AG10803 (cell line): ENCODE measurements around the gene VGLL4.
"Not testable (repeated sequence)": the region's sequence is repeated elsewhere in the genome, so short reads cannot be mapped to it uniquely, and the experiment has no call there.

ENCODE experiments used
- DNase-seq: peaks from one replicate; pipeline ENCODE4 v3.0.0; 2010; ENCODE audit warnings: low read depth
- H3K4me3 ChIP-seq: 2 replicates; pipeline ENCODE4 v1.5.1; 2011; ENCODE audit warnings: mild to moderate bottlenecking, low read length, control low read depth
- CTCF ChIP-seq: conservative IDR thresholded peaks from 2 replicates; pipeline ENCODE4 v1.5.1; 2011; ENCODE audit warnings: mild to moderate bottlenecking, low read length, control low read depth, inconsistent platforms

Gene VGLL4

DNA sequence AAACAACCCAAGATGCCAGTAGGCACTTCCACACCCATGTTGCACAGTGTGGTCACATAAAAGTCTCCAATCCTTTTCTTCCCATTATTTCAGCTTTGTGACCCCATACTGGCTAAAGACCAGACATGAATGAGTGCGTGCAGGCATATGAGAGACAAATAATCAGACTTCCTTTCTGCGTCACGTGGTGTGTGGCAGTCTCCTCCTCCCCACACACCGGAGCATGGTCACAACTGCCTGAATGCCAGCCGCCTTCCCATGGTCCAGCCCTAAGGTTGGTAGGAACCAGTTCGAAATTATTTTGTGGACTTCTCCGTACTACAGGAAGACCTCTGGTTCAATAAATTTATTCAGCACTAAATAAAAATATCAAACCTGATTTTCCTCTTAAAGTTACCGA, 65.5 kb downstream of the VGLL4 start:
- DNase-seq, result no peak
- no peak overlapping the region for H3K4me3 ChIP-seq
- no peak for TF ChIP-seq CTCF

DNA sequence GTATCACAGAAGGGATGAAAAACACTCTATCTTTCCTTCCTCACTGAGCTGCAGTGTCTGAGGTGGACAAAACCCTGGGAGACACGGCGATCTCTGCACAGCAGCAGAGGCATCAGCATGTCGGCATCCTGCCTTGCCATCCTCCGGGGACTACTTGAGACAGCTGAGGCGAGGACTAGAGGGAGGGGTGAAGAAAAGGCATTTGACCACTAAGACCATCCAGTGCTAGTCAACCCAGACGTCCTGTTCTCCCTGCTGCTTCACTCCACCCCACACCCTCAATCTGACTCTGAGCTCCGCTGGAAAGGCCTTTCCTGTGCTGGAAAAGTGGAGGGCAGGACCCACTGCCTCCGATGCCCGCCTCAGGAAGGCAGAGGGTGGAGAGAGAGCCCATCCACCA, 67.3 kb downstream of the VGLL4 start:
- H3K4me3 ChIP-seq, result no peak overlapping the region
- DNase-seq, result no peak
- TF ChIP-seq CTCF, result no peak

- no peak for TF ChIP-seq CTCF
- no peak overlapping the region for H3K4me3 ChIP-seq
- DNase-seq, result no peak
These were observed 68.0 kb downstream of the VGLL4 start for GRCh38 chr3:11575677-11576076.

GRCh38 chr3:11574981-11575669, 68.6 kb downstream of the VGLL4 start:
- no peak overlapping the region for H3K4me3 ChIP-seq
- TF ChIP-seq CTCF, result no peak
- no peak for DNase-seq

DNA sequence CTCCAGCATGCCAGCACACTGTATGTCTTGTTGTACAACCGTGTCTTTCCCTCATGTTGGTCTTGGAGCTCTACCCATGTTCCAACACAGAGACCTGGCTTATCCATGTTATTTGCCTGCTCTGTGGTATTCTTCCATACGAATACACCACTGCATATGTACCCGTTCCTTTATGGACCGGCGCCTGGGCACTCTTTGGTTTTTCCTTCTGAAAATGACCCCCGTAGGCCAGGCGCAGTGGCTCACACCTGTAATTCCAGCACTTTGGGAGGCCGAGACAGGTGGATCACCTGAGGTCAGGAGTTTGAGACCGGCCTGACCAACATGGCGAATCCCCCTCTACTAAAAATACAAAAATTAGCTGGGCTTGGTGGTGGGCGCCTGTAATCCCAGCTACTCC, 71.1 kb downstream of the VGLL4 start:
- not testable (repeated sequence) for DNase-seq

GRCh38 chr3:11570789-11571495, 72.8 kb downstream of the VGLL4 start:
- no peak for TF ChIP-seq CTCF
- H3K4me3 ChIP-seq, result no peak overlapping the region
- DNase-seq, result peak; percentile 65

More for the DNA sequence above, 71.1 kb downstream of the VGLL4 start:
- H3K4me3 ChIP-seq, result not testable (repeated sequence)

DNA sequence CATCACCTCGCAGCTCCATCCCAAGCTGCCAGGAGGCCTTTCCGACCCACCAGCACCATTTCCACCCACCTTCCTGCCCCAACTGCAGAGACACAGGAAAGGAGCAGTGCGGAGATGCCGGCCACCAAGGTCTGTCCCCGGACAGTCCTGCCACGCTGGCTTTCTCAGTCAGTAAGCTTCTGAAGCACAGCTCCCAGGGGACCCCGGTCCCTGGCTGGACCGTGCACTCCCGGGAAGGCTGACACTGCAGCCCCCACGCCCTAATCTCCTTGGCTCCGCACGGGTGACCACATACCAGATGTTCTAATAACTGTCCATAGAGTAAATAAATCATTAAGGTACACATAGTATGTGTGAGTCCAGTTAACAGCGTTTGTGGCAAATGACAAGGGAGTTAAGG, 73.5 kb downstream of the VGLL4 start:
- peak; percentile 41 for DNase-seq
- H3K4me3 ChIP-seq, result no peak overlapping the region

More for the DNA sequence above, 73.5 kb downstream of the VGLL4 start:
- no peak for TF ChIP-seq CTCF
